Fibroblast of lung (primary cell): ENCODE measurements around the gene AOC3. TPM values are rescaled to one million over a fixed set of nuclear protein-coding genes. Genes with fewer than 3 reads are reported as not detected.
A peak's percentile ranks its signal among the peaks of the same experiment; 100 is the strongest.

Source experiments
- DNase-seq, 2 donors: peaks; one replicate each; pipeline versions ENCODE4 v3.0.0 to v3.0.0-alpha.2; 2010; ENCODE audit warnings: low read depth in 2 of 2
- H2AFZ ChIP-seq: 2 replicates; pipeline ENCODE4 v1.5.1; 2012; ENCODE audit warnings: low read length, control low read depth, inconsistent platforms
- H3K27ac ChIP-seq: 2 replicates; pipeline ENCODE4 v1.5.1; 2011; ENCODE audit warnings: low read length, control low read depth; ENCODE audit not compliant: insufficient read depth
- H3K27me3 ChIP-seq: 2 replicates; pipeline ENCODE4 v1.5.1; 2011; ENCODE audit warnings: mild to moderate bottlenecking, low read length; ENCODE audit not compliant: control insufficient read depth, insufficient read depth
- H3K36me3 ChIP-seq: 2 replicates; pipeline ENCODE4 v1.5.1; 2011; ENCODE audit warnings: low read length; ENCODE audit not compliant: control insufficient read depth, insufficient read depth
- H3K4me1 ChIP-seq: 2 replicates; pipeline ENCODE4 v1.5.1; 2011; ENCODE audit warnings: low read length; ENCODE audit not compliant: control insufficient read depth, insufficient read depth; ENCODE audit errors: extremely low read depth
- H3K4me2 ChIP-seq: 2 replicates; pipeline ENCODE4 v1.5.1; 2011; ENCODE audit warnings: low read length, control low read depth; ENCODE audit not compliant: insufficient read depth; ENCODE audit errors: extremely low read depth
- H3K4me3 ChIP-seq, 4 experiments: fragments of 200-600 bp in 1 of 4; sonication (generic) in 1 of 4; replicated peaks in 1 of 4; 2 replicates each; pipeline ENCODE4 v1.5.1; 2011 to 2016; ENCODE audit warnings: low read length in 4 of 4, low read depth in 3 of 4, mild to moderate bottlenecking in 3 of 4, control low read depth in 2 of 4, inconsistent platforms in 1 of 4, mixed read lengths in 1 of 4; ENCODE audit not compliant: insufficient read depth in 1 of 4; ENCODE audit errors: control extremely low read depth in 1 of 4
- H3K79me2 ChIP-seq: 2 replicates; pipeline ENCODE4 v1.5.1; 2012; ENCODE audit warnings: mild to moderate bottlenecking, low read length, inconsistent platforms; ENCODE audit not compliant: control insufficient read depth, insufficient read depth
- H3K9ac ChIP-seq: 2 replicates; pipeline ENCODE4 v1.5.1; 2011; ENCODE audit warnings: mild to moderate bottlenecking, low read length, control low read depth; ENCODE audit not compliant: insufficient read depth
- H3K9me3 ChIP-seq: 2 replicates; pipeline ENCODE4 v1.5.1; 2012; ENCODE audit warnings: low read depth, low read length; ENCODE audit not compliant: control insufficient read depth, insufficient read depth
- H4K20me1 ChIP-seq: 2 replicates; pipeline ENCODE4 v1.5.1; 2011; ENCODE audit warnings: low read length; ENCODE audit not compliant: control insufficient read depth, insufficient read depth; ENCODE audit errors: extremely low read depth
- EZH2 ChIP-seq: IDR thresholded peaks from 2 replicates; pipeline ENCODE4 v1.5.1; 2012; ENCODE audit warnings: low read length, control low read depth, mild to moderate bottlenecking; ENCODE audit errors: missing control alignments
- polyA plus RNA-seq, 2 donors: library from polyadenylated mRNA; depleted of rRNA in 1 of 2; stranded (reverse) in 1 of 2; unstranded in 1 of 2; fragments of >200 nt; gene quantifications; 2 replicates each; pipeline ENCODE4 v1.2.1, GENCODE V29; 2011 to 2012; ENCODE audit warnings: missing spikeins in 1 of 2
- total RNA-seq: library from RNA; depleted of rRNA; stranded (reverse); fragments of >200 nt; gene quantifications from 2 replicates; pipeline ENCODE4 v1.2.1, GENCODE V29; 2014
- TF ChIP-seq, protein P1 (sequence below), 2 donors: IDR thresholded peaks in 1 of 2; conservative IDR thresholded peaks in 1 of 2; 1 replicate in 1 of 2; 2 replicates in 1 of 2; pipeline ENCODE4 v1.5.1; 2011 to 2012; ENCODE audit warnings: low read length in 2 of 2, control low read depth in 1 of 2, inconsistent platforms in 1 of 2, low read depth in 1 of 2, mild to moderate bottlenecking in 1 of 2

AOC3 gene
- total and polyA plus RNA-seq, 2 donors (not counting 1 experiment from before 2014, with no cell fraction given): 0.17 to 3.5 TPM

DNA sequence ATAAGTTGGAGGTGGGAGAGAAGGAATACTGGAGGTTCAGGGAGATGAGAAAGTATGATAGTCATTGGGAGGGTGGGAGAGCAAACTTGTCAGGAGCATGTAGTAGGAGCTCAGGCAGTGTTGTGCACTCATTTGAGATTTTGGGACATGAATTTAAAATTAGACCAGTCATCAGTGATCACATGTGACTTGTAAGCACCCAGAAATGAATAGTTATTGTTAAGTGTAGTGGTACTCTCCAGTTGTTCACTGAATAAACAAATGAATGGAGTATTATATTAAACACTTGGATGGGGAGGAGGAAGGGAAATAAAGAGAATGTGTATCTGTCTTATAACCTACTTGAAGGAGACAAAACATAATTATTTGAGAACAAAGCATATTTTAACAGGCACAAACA, 20.0 kb upstream of the AOC3 start:
- Histone ChIP-seq H3K4me2 (no peak overlapping the region), H3K79me2 (peaks cover 20% of the 10 kb centered on the region), H3K4me3 (no peak overlapping the region), H3K27me3 (no peaks in the 10 kb centered on the region), H3K9me3 (no peaks in the 10 kb centered on the region), H2AFZ (no peak overlapping the region), H3K36me3 (no peaks in the 10 kb centered on the region), H4K20me1 (no peaks in the 10 kb centered on the region), H3K4me1 (no peaks in the 10 kb centered on the region), H3K27ac (no peak overlapping the region), H3K9ac (no peak overlapping the region)
- DNase-seq: no peak
- TF ChIP-seq, protein P1, sequence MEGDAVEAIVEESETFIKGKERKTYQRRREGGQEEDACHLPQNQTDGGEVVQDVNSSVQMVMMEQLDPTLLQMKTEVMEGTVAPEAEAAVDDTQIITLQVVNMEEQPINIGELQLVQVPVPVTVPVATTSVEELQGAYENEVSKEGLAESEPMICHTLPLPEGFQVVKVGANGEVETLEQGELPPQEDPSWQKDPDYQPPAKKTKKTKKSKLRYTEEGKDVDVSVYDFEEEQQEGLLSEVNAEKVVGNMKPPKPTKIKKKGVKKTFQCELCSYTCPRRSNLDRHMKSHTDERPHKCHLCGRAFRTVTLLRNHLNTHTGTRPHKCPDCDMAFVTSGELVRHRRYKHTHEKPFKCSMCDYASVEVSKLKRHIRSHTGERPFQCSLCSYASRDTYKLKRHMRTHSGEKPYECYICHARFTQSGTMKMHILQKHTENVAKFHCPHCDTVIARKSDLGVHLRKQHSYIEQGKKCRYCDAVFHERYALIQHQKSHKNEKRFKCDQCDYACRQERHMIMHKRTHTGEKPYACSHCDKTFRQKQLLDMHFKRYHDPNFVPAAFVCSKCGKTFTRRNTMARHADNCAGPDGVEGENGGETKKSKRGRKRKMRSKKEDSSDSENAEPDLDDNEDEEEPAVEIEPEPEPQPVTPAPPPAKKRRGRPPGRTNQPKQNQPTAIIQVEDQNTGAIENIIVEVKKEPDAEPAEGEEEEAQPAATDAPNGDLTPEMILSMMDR (conservative IDR thresholded peaks at IDR 0.05 in 1 of 2, IDR thresholded peaks at IDR 0.05 in 1 of 2; ENCODE audit: low read depth in 1 of 2, low read length in 2 of 2): no peak
- no peak for TF ChIP-seq EZH2

DNA sequence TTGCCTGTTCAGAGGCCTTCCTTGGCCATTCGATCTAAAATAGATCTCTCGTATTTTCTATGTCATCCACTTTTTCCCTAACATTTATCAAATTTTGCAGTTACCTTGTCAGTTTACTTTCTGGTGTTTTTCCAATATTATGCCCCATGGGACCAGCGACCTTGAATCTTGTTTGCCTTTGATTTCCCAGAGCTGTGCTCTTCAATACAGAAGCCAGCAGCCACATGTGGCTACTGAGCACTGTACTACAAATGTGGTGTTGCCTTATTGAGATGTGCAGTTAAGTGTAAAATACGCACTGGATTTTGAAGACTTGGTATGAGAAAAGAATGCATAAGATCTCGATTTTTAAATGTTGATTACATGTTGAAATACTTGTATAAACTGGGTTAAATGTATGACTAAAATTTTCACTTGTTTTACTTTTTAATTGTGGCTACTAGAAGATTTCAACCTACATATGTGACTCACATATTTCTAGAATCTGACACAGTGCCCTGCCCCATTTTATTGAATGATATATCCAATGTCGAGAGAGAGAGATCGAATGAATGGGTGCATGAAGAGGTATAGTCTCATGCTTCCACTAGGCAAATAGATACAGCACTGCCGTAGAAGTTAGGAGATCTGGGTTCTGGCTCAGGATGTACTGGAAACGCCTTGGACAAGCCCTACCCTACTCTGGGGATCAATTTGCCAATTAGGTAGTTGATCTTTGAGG, 18.6 kb upstream of the AOC3 start:
- Histone ChIP-seq H2AFZ (peak overlapping the region; percentile 70), H3K36me3 (peaks cover 3% of the 10 kb centered on the region), H3K4me3 (peak overlapping the region; percentile 97 to 99 (median 98)), H3K9ac (peak overlapping the region; percentile 96), H3K4me2 (peak overlapping the region; percentile 79), H3K27me3 (no peaks in the 10 kb centered on the region), H4K20me1 (no peaks in the 10 kb centered on the region), H3K4me1 (no peaks in the 10 kb centered on the region), H3K27ac (peak overlapping the region; percentile 93), H3K79me2 (peaks cover 20% of the 10 kb centered on the region), H3K9me3 (no peaks in the 10 kb centered on the region)
- TF ChIP-seq, protein P1 (conservative IDR thresholded peaks at IDR 0.05 in 1 of 2, IDR thresholded peaks at IDR 0.05 in 1 of 2; ENCODE audit: low read depth in 1 of 2, low read length in 2 of 2): no peak
- no peak for TF ChIP-seq EZH2
- DNase-seq: no peak

DNA sequence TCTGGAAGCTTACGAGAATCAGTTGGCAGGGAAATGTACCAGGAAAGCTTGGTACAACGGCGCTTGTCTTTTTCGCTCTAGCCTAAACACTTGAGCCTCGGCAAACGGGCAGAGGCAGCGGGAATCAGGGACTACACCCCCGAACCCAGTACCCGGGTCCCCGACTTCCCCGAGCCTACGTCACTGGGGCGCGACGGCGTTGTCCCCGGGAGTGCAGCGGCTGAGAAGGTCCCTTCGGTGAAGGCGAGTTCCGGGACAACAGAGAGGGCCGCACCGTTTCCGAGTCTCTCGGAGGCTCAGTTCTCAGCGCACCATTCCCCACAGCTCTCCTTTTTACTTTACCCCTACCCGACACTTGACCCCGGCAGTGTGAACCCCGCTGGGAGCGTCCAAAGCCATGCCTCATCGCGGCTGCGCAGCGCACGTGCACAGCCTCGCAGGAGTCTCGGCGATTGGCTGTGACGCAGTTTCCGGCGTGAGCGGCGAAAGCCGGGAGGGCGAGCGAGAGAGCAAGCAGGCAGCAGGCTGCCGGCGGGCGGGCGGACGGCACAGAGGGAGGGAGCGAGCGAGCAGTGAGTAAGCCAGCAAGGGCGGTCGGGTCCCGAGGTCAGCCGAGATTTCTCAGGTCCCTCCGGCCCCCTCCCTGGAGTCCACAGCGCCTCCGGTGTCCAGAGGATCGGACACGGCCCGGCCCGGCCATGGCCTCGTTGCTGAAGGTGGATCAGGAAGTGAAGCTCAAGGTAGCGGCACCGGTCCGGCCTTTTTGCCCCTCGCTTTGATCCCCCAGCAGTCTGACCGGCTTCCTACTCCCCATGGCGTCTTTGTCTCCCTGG, 17.8 kb upstream of the AOC3 start, which contains the start of gene PSME3:
Gene PSME3 (plus strand): TSS at position 464 of the 833 bp plus-strand sequence. CDS start 235 bp downstream, at position 699.
- Histone ChIP-seq H3K4me2 (peak within 1 kb of the TSS; percentile 96), H3K9ac (peak within 1 kb of the TSS; percentile 96), H2AFZ (peak within 1 kb of the TSS; percentile 70), H3K27me3 (no peaks in the 10 kb centered on the region), H3K27ac (peak within 1 kb of the TSS; percentile 93), H3K36me3 (peaks cover 6% of the 10 kb centered on the region), H3K4me3 (peak within 1 kb of the TSS; percentile 97 to 99 (median 98)), H4K20me1 (no peaks in the 10 kb centered on the region), H3K4me1 (no peaks in the 10 kb centered on the region), H3K79me2 (peaks cover 20% of the 10 kb centered on the region), H3K9me3 (no peaks in the 10 kb centered on the region)
- peak; percentile 86 to 87 for DNase-seq
- TF ChIP-seq, protein P1 (conservative IDR thresholded peaks at IDR 0.05 in 1 of 2, IDR thresholded peaks at IDR 0.05 in 1 of 2; ENCODE audit: low read depth in 1 of 2, low read length in 2 of 2): no peak
- TF ChIP-seq EZH2: no peak
